ENCODE results near the gene RASGRP3. TPM values are rescaled to one million over a fixed set of nuclear protein-coding genes. Genes with fewer than 3 reads are reported as not detected.

Gene RASGRP3
- total RNA-seq, 1 experiment from 2014 or later: 0.59 TPM

GRCh38 chr2:33589444-33589843 lies 113.0 kb downstream of the RASGRP3 start:
- ChIA-PET POLR2A (no interaction called here), CTCF (no interaction called here), RAD21 (ENCODE audit: low non-redundant PET in 1 of 2, low total read pairs in 2 of 2, uncharacterized antibody in 2 of 2, unreplicated experiment in 2 of 2) (no interaction called here)
- Histone ChIP-seq H3K4me2 (ENCODE audit: low read length) (no peak overlapping the region), H3K9me3 (ENCODE audit: control insufficient read depth in 1 of 2, insufficient read depth in 1 of 2, low read depth in 1 of 2, low read length in 2 of 2) (no peaks in the 10 kb centered on the region), H4K20me1 (ENCODE audit: insufficient read depth) (no peaks in the 10 kb centered on the region), H3K27ac (ENCODE audit: low read depth, low read length) (no peak overlapping the region), H2AFZ (ENCODE audit: low read depth, low read length, poor library complexity, severe bottlenecking) (no peak overlapping the region), H3K4me3 (replicated peaks in 1 of 2; ENCODE audit: low read depth in 1 of 2, low read length in 2 of 2) (no peak overlapping the region), H3K27me3 (ENCODE audit: insufficient read depth, low read length) (no peaks in the 10 kb centered on the region), H3K9me2 (ENCODE audit: insufficient read depth) (no peaks in the 10 kb centered on the region), H3K36me3 (ENCODE audit: control insufficient read depth in 1 of 2, insufficient read depth in 2 of 2, low read length in 2 of 2) (peaks cover 33 to 35% of the 10 kb centered on the region in 2 experiments), H3K9ac (ENCODE audit: low read length) (no peak overlapping the region), H3K4me1 (ENCODE audit: control insufficient read depth in 1 of 2, insufficient read depth in 2 of 2, low read length in 2 of 2) (no peaks in the 10 kb centered on the region), H3K79me2 (ENCODE audit: insufficient read depth, low read length) (peaks cover 19% of the 10 kb centered on the region)
- intact Hi-C loops (cut with micrococcal nuclease): loop anchor here (10.0 kb wide), 3 partner anchors 115 to 645 kb away; partner anchors contain the start of genes LTBP1 and RASGRP3
- BruUV-seq (replicated peaks): no TSS peak
- DNase-seq (ENCODE audit: low read depth, low spot score): no peak
- ATAC-seq: no peak
- TF ChIP-seq EZH2phosphoT487 (IDR thresholded peaks at IDR 0.05; ENCODE audit: borderline replicate concordance) (no peak), CBX3 (IDR thresholded peaks at IDR 0.05; ENCODE audit: low read depth) (no peak), JUND (IDR thresholded peaks at IDR 0.05) (no peak), FOSL1 (IDR thresholded peaks at IDR 0.05; ENCODE audit: low read depth) (no peak), ELF1 (IDR thresholded peaks at IDR 0.05; ENCODE audit: borderline replicate concordance, low read depth) (no peak), ZNF274 (IDR thresholded peaks at IDR 0.05; ENCODE audit: low read depth, low read length) (no peak), EGR1 (IDR thresholded peaks at IDR 0.05; ENCODE audit: low read depth) (no peak), SP1 (IDR thresholded peaks at IDR 0.05; ENCODE audit: low read depth) (no peak), TCF7L2 (IDR thresholded peaks at IDR 0.05; ENCODE audit: borderline replicate concordance, extremely low read depth, insufficient read depth, insufficient read length) (no peak), SIN3A (IDR thresholded peaks at IDR 0.05; ENCODE audit: low read depth) (no peak), RAD21 (IDR thresholded peaks at IDR 0.05; ENCODE audit: low read depth) (no peak), POLR2AphosphoS5 (IDR thresholded peaks at IDR 0.05; ENCODE audit: low read depth, low read length) (no peak), ATF3 (IDR thresholded peaks at IDR 0.05) (no peak)
- TF ChIP-seq, protein P1, sequence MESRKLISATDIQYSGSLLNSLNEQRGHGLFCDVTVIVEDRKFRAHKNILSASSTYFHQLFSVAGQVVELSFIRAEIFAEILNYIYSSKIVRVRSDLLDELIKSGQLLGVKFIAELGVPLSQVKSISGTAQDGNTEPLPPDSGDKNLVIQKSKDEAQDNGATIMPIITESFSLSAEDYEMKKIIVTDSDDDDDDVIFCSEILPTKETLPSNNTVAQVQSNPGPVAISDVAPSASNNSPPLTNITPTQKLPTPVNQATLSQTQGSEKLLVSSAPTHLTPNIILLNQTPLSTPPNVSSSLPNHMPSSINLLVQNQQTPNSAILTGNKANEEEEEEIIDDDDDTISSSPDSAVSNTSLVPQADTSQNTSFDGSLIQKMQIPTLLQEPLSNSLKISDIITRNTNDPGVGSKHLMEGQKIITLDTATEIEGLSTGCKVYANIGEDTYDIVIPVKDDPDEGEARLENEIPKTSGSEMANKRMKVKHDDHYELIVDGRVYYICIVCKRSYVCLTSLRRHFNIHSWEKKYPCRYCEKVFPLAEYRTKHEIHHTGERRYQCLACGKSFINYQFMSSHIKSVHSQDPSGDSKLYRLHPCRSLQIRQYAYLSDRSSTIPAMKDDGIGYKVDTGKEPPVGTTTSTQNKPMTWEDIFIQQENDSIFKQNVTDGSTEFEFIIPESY (IDR thresholded peaks at IDR 0.05; ENCODE audit: extremely low read depth, insufficient replicate concordance, low read length): no peak
- TF ChIP-seq, protein P2, sequence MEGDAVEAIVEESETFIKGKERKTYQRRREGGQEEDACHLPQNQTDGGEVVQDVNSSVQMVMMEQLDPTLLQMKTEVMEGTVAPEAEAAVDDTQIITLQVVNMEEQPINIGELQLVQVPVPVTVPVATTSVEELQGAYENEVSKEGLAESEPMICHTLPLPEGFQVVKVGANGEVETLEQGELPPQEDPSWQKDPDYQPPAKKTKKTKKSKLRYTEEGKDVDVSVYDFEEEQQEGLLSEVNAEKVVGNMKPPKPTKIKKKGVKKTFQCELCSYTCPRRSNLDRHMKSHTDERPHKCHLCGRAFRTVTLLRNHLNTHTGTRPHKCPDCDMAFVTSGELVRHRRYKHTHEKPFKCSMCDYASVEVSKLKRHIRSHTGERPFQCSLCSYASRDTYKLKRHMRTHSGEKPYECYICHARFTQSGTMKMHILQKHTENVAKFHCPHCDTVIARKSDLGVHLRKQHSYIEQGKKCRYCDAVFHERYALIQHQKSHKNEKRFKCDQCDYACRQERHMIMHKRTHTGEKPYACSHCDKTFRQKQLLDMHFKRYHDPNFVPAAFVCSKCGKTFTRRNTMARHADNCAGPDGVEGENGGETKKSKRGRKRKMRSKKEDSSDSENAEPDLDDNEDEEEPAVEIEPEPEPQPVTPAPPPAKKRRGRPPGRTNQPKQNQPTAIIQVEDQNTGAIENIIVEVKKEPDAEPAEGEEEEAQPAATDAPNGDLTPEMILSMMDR (IDR thresholded peaks at IDR 0.05 in 2 of 3, conservative IDR thresholded peaks at IDR 0.05 in 1 of 3; ENCODE audit: borderline replicate concordance in 1 of 3, insufficient read depth in 1 of 3, low read depth in 2 of 3, low read length in 2 of 3): no peak

All from HCT116 (cell line).